Uterus (tissue), 2 donors: ENCODE measurements around the gene MOB2.

ENCODE experiments used
- CTCF ChIP-seq, 4 experiments: fragments of 200-600 bp in 2 of 4; fragments of 450-650 bp in 2 of 4; sonication (generic) in 2 of 4; IDR thresholded peaks; one replicate each; pipeline ENCODE4 v1.5.1; 2016 to 2019; ENCODE audit warnings: antibody characterized with exemption in 4 of 4, mild to moderate bottlenecking in 2 of 4, moderate library complexity in 1 of 4
- POLR2A ChIP-seq, 2 donors: fragments of 450-650 bp; IDR thresholded peaks; one replicate each; pipeline ENCODE4 v1.6.1; 2016; ENCODE audit warnings: antibody characterized with exemption in 2 of 2, mild to moderate bottlenecking in 1 of 2, moderate library complexity in 1 of 2

GRCh38 chr11:1436468-1437039, 50.0 kb downstream of the MOB2 start:
- no peak for TF ChIP-seq CTCF (IDR thresholded peaks at IDR 0.05)
- no peak for TF ChIP-seq POLR2A (IDR thresholded peaks at IDR 0.05)
